ENCODE data around the gene FAM234A.

FAM234A gene

GRCh38 chr16:297832-298231, 63.2 kb downstream of the FAM234A start:
- DNase-seq (ENCODE audit: low spot score), result no peak

- DNase-seq (ENCODE audit: low spot score), result no peak
These were observed 66.6 kb downstream of the FAM234A start for GRCh38 chr16:301235-301634.

GRCh38 chr16:301950-302349, 67.3 kb downstream of the FAM234A start:
- no peak for DNase-seq (ENCODE audit: low spot score)

DNA sequence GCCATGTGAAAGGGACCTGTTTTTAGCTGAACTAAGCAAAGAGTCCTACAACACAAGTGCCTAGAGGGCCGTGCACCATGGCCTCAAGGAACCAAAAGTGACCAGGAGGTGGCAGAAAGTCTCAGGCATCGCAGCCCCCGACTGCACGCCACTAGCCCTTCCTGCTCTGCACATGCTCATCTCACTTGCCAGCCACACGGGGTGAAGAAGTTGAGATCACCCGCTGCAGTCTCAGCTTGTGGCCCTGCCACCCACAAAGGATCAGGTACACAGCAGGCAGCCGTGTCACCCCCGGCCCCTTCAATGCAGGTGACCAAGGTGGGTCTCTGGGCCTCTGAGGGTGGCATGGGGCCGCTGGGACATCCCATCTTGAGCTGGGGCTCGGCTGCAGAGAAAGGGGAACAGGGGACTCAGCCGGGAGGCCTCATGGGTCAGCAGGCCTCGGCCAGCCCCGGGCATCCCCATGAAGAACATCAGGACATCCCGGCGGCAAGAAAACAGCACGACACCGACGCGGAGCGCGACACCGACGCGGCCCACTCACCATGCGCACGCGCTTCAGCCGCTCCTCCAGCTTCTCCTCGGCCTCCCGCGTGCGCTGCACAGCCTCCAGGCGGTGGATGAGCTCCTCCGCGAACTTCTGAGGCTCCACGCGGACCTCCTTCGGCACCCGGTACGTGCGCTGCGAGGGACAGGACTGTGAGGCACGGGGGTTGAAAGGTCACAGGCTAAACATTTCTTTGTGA, 69.3 kb downstream of the FAM234A start:
- DNase-seq (ENCODE audit: low spot score), result no peak

DNA sequence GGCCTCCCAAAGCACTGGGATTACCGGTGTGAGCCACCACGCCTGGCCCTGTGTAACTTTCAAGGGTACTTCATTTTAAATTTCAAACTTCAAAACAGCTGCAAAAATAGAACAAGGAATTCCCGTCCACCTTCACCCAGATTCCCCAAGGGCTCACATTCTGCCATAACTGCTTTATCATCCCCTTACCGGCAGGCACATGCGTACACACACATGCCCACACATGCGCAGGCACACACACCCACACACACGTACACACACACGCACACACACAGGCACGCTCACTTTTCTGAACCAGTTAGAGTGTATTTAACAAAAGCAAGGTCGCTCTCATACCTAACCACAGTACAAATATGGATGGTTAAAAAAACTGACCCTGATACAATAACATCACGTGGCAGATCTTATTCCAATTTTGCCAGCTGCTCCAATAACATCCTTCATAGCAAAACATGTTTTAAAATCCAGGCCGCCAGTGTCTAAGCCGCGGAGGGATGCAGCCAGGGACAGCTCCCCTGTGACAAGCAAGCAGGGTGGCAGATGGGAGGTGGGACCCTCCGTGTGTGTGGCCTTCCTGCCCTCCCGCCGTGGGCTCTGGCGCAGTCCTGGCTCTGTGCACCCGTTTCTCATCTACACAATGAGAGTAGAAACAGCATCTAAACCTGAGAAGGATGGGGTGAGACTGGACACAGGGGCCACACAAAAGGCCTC, 71.5 kb downstream of the FAM234A start:
- DNase-seq (ENCODE audit: low spot score), result no peak

DNA sequence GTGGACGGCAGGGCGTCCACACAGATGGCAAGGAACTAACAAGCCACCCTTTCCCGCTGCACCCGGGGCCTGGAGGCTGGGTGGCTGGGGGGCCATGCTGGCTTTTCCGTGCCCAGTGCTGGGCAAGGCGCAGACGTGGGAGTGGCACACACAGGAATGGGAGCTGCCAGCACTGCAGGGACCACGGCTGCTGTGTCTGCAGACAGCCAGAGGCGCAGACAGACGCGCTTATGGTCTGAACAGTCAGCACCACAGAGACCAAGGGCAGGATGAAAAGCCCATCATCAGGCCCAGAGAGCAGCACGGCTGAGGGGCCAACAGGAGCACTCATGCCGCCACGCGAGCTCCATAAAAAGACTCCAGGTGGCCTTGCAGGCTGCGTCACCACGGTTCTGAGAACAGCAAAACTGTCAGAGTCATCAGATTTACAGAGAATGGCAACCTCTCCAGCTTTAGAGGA, 72.3 kb downstream of the FAM234A start:
- DNase-seq (ENCODE audit: low spot score), result no peak

DNA sequence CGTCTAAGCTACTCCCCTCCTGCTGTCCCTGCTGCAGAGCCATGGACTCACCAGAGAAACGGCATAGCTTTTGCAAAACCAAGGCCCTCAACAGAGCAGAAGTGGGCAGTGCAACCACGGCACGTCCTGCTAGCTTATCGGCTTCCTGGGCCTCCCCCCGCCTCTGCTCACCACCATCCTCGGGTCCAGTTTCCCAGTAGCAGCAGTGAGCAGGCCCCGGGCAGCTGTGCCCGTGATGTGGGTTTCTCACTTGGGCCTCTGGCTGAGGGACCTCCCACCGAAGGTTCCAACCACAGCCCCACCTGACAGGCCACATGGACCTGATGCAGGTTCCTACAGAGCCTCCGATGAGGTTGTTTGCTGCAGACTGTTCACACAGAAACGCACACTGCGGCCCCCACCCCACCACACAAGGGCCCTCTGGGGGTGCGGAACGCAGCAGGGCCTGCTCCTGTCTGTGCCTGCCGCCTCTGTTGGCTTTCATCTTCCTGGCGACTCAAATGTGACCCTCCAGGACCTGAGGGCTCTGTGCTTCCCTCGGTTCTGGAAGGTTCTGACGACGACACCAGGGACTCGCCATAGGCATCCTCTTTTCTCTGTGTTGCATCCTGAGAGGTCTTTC, 73.2 kb downstream of the FAM234A start:
- no peak for DNase-seq (ENCODE audit: low spot score)

- DNase-seq (ENCODE audit: low spot score), result no peak
These were observed 74.9 kb downstream of the FAM234A start for GRCh38 chr16:309476-309875.

DNA sequence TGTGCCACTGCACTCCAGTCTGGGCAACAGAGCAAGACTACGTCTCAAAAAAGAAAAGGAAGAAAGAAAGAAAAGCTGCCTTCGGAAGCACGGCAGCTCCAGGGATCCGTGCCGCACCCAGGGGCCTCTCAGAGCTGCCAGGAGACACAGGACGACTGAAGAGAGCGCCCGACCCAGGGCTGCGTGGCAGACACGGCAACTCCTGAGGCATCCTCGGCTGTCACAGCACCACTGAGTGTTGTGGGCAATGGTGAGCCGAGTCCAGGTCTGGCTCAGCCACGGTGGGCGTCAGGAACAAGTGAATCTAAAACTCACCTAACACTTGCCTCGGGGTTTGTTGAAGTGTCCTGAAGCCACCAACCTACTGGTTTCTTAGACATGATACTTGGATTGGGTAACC, 77.1 kb downstream of the FAM234A start:
- DNase-seq (ENCODE audit: low spot score), result no peak

- DNase-seq (ENCODE audit: low spot score), result no peak
These were observed 79.7 kb downstream of the FAM234A start for GRCh38 chr16:314351-314750.

GRCh38 chr16:314795-315299, 80.2 kb downstream of the FAM234A start:
- no peak for DNase-seq (ENCODE audit: low spot score)
